Panc1 (cell line): ENCODE measurements around the gene MFSD8.

Experiments used
- CTCF ChIP-seq: fragments of 450-650 bp; IDR thresholded peaks from 2 replicates; pipeline ENCODE4 v1.5.1; 2017; ENCODE audit warnings: mild to moderate bottlenecking
- POLR2AphosphoS5 ChIP-seq: IDR thresholded peaks from 2 replicates; pipeline ENCODE4 v1.6.1; 2012; ENCODE audit warnings: mild to moderate bottlenecking, low read depth, low read length, moderate library complexity

- TF ChIP-seq CTCF (no peak), POLR2AphosphoS5 (no peak)
These were observed 83.5 kb downstream of the MFSD8 start for GRCh38 chr4:127881563-127881864.
